Prostate gland (tissue), 2 donors: ENCODE results near the gene BLOC1S1. TPM values are rescaled to one million over a fixed set of nuclear protein-coding genes. Genes with fewer than 3 reads are reported as not detected.

Experiments used
- DNase-seq: peaks from one replicate; pipeline ENCODE4 v3.0.0-alpha.2; 2019; ENCODE audit warnings: low spot score
- H3K27ac ChIP-seq, 2 donors: fragments of 200-600 bp; sonication (generic); 2 replicates each; pipeline ENCODE4 v1.5.1; 2017 to 2019
- H3K27me3 ChIP-seq: fragments of 200-600 bp; sonication (generic); replicated peaks from 2 replicates; pipeline ENCODE4 v1.5.1; 2019; ENCODE audit not compliant: insufficient read depth
- H3K36me3 ChIP-seq, 2 donors: fragments of 200-600 bp; sonication (generic); 1 replicate in 1 of 2; 2 replicates in 1 of 2; pipeline versions ENCODE4 v1.5.1 to v1.8.1; 2017 to 2019
- H3K4me1 ChIP-seq: fragments of 200-600 bp; sonication (generic); replicated peaks from 2 replicates; pipeline ENCODE4 v1.5.1; 2019
- H3K4me3 ChIP-seq, 2 donors: fragments of 200-600 bp; sonication (generic); 2 replicates each; pipeline ENCODE4 v1.5.1; 2017 to 2019
- H3K9me3 ChIP-seq: fragments of 200-600 bp; sonication (generic); 2 replicates; pipeline ENCODE4 v1.5.1; 2017
- POLR2A ChIP-seq: fragments of 450-650 bp; IDR thresholded peaks from one replicate; pipeline ENCODE4 v1.6.1; 2016; ENCODE audit warnings: antibody characterized with exemption, mild to moderate bottlenecking
- POLR2AphosphoS5 ChIP-seq: sonication (generic); formaldehyde crosslinking; IDR thresholded peaks from one replicate; pipeline ENCODE4 v1.6.1; 2017; ENCODE audit warnings: antibody characterized with exemption
- WGBS: methylation state at CpG from one replicate; pipeline ENCODE4 v1.1.5; 2018; 5-methylcytosine and 5-hydroxymethylcytosine counted together
- intact Hi-C: fragments of 100-400 bp; cut with DNase I; formaldehyde crosslinking; loops from one replicate; pipeline ENCODE4 v1.14.2; 2022
- small RNA-seq, 2 donors: library from RNA; depleted of rRNA; stranded (forward); fragments of <200 nt; gene quantifications; one replicate each; pipeline ENCODE3, GENCODE V24; 2016
- total RNA-seq, 2 donors: library from RNA; depleted of rRNA; stranded (reverse); fragments of >200 nt; gene quantifications; one replicate each; pipeline ENCODE4 v1.1.0, GENCODE V29; 2016
- TF ChIP-seq, protein P1 (sequence below), 4 experiments: fragments of 200-600 bp in 2 of 4; fragments of 450-650 bp in 2 of 4; sonication (generic) in 2 of 4; IDR thresholded peaks; 1 replicate in 3 of 4; 2 replicates in 1 of 4; pipeline ENCODE4 v1.5.1; 2016 to 2019; ENCODE audit warnings: antibody characterized with exemption in 4 of 4, mild to moderate bottlenecking in 2 of 4, moderate library complexity in 2 of 4

Gene BLOC1S1
- total RNA-seq, 2 donors from 2014 or later, result 151 to 240 TPM

DNA sequence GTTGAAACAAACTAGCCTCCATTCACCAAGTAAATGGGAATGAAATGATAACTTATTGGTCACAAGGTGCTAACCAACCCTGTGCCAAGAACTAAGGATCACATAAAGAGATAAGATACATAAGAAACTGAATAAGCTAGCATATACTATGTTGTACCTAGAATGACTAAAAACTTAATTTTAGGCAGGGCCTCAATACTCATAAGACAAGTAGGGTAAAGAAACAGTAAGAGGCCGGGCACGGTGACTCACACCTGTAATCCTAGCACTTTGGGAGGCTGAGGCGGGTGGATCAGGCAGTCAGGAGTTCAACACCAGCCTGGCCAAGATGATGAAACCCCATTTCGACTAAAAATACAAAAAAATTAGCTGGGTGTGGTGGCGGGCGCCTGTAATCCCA lies 44.8 kb downstream of the BLOC1S1 start:
- no peak overlapping the region for H3K4me3 ChIP-seq
- no peaks in the 10 kb centered on the region for H3K36me3 ChIP-seq
- H3K27ac ChIP-seq, result no peak overlapping the region
- H3K9me3 ChIP-seq, result no peaks in the 10 kb centered on the region
- intact Hi-C loops, result no loop called here
- H3K27me3 ChIP-seq, result no peaks in the 10 kb centered on the region
- H3K4me1 ChIP-seq, result no peaks in the 10 kb centered on the region
- DNase-seq, result no peak
- TF ChIP-seq POLR2A (no peak), POLR2AphosphoS5 (no peak)
- TF ChIP-seq, protein P1, sequence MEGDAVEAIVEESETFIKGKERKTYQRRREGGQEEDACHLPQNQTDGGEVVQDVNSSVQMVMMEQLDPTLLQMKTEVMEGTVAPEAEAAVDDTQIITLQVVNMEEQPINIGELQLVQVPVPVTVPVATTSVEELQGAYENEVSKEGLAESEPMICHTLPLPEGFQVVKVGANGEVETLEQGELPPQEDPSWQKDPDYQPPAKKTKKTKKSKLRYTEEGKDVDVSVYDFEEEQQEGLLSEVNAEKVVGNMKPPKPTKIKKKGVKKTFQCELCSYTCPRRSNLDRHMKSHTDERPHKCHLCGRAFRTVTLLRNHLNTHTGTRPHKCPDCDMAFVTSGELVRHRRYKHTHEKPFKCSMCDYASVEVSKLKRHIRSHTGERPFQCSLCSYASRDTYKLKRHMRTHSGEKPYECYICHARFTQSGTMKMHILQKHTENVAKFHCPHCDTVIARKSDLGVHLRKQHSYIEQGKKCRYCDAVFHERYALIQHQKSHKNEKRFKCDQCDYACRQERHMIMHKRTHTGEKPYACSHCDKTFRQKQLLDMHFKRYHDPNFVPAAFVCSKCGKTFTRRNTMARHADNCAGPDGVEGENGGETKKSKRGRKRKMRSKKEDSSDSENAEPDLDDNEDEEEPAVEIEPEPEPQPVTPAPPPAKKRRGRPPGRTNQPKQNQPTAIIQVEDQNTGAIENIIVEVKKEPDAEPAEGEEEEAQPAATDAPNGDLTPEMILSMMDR (IDR thresholded peaks at IDR 0.05), result no peak
- WGBS, result 95% methylated on average over 6 of the region's 6 CpGs

DNA sequence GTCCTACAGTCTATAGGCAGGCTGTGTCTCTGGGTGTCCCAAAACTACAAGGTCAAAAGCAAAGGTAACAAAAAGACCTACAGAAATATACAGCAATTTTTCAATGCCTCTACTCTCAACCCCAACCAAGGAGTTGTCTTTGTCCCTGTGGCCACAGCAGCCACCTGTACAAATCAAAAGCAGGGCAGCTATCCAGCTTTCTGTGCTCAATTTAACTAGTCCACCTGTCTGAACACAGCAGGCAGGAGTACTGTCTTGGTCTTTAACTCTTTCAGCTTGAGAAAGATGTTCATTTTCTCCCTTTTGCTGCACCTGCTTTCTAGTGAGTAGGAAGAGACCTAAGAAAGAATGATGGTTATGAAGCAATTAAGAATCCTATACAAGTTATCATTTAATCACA lies 46.8 kb downstream of the BLOC1S1 start:
- no peaks in the 10 kb centered on the region for H3K36me3 ChIP-seq
- intact Hi-C loops, result no loop called here

DNA sequence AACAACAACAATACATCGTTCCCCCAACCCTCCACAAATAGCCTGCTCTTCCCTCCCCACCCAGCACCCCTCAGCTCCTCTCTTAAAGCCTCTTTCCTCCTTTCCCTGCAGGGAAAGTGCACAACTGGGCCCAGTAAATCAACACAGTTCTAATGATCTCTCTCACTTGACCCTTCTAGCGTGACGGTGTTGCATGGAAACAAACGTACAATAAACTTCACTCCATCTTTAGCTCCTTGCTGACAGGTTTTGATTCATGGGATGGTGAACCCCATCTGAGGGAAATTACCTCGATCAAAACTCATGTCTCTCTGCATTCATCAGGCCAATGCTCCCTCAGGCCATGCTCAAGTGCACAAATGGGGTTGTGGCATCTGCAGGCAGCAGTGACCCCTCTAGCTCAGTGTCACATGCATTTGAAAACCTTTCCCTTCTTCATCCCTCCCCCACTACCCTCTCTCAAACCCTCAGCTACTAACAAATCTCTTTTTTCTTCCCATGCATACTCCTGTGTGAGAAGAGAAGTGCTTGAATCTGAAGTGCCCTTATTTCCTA lies 50.0 kb downstream of the BLOC1S1 start:
- no peaks in the 10 kb centered on the region for H3K9me3 ChIP-seq
- no peaks in the 10 kb centered on the region for H3K36me3 ChIP-seq
- H3K27ac ChIP-seq, result no peak overlapping the region
- WGBS, result 73% methylated on average over 5 of the region's 5 CpGs
- H3K27me3 ChIP-seq, result no peaks in the 10 kb centered on the region
- TF ChIP-seq POLR2A (no peak), POLR2AphosphoS5 (no peak)
- TF ChIP-seq, protein P1 (IDR thresholded peaks at IDR 0.05), result no peak
- DNase-seq, result no peak
- H3K4me3 ChIP-seq, result no peak overlapping the region
- intact Hi-C loops, result no loop called here
- H3K4me1 ChIP-seq, result no peaks in the 10 kb centered on the region

More for the DNA sequence above, 46.8 kb downstream of the BLOC1S1 start:
- Histone ChIP-seq H3K4me1 (no peaks in the 10 kb centered on the region), H3K27me3 (no peaks in the 10 kb centered on the region), H3K9me3 (no peaks in the 10 kb centered on the region), H3K27ac (no peak overlapping the region), H3K4me3 (no peak overlapping the region)
- no peak for DNase-seq
- TF ChIP-seq, protein P1 (IDR thresholded peaks at IDR 0.05), result no peak
- TF ChIP-seq POLR2A (no peak), POLR2AphosphoS5 (no peak)

DNA sequence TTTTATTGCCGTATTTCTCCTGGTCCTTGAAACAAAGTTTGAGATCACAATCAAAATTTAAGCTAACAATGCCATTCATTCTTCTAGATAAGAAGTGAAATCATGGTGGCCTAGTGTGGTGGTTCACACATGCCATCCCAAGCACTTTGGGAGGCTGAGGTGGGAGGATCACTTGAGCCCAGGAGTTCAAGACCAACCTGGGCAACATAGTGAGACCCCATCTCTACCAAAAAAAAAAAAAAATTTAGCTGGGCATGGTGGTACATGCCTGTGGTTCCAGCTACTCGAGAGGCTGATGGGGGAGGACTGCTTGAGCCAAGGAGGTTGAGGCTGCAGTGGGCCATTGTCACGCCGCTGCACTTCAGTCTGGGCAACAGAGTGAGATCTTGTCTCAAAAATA lies 51.3 kb downstream of the BLOC1S1 start:
- Histone ChIP-seq H3K4me3 (no peak overlapping the region), H3K9me3 (no peaks in the 10 kb centered on the region), H3K27ac (no peak overlapping the region), H3K27me3 (no peaks in the 10 kb centered on the region), H3K4me1 (no peaks in the 10 kb centered on the region), H3K36me3 (no peaks in the 10 kb centered on the region)
- 82% methylated on average over 4 of the region's 4 CpGs for WGBS
- no peak for DNase-seq
- TF ChIP-seq POLR2AphosphoS5 (no peak), POLR2A (no peak)
- TF ChIP-seq, protein P1 (IDR thresholded peaks at IDR 0.05), result no peak
- intact Hi-C loops, result no loop called here

Small RNAs within 50 kb of the gene (small RNA-seq; reads per million reads assigned to genes)
- 0 reads per million in 2 donors for gene AC009779.1
- gene RF00017, result 0 reads per million in 2 donors

Other genes with a start within 250 kb of the BLOC1S1 start
- gene OR6C70, start 245.9 kb upstream of the BLOC1S1 start, total RNA-seq, result not detected
- not detected for gene OR6C68, start 223.7 kb upstream of the BLOC1S1 start, total RNA-seq
- gene OR6C4, start 166.4 kb upstream of the BLOC1S1 start, total RNA-seq, result not detected
- not detected for gene OR2AP1, start 143.6 kb upstream of the BLOC1S1 start, total RNA-seq
- gene OR10P1, start 79.2 kb upstream of the BLOC1S1 start, total RNA-seq, result not detected
- 10 to 100 TPM; 17.4 to 37.0 TPM for gene ITGA7, start 8.1 kb upstream of the BLOC1S1 start, total RNA-seq
- gene RDH5, start 4.3 kb downstream of the BLOC1S1 start, total RNA-seq, result 10 to 100 TPM in 1 of 2 donors, 1 to 10 TPM in 1; 5.7 to 12.6 TPM
- gene CD63, start 13.0 kb downstream of the BLOC1S1 start, total RNA-seq, result 100 to 1,000 TPM; 485 to 585 TPM
- gene GDF11, start 27.1 kb downstream of the BLOC1S1 start, total RNA-seq, result 10 to 100 TPM in 1 of 2 donors, 1 to 10 TPM in 1; 4.1 to 10.3 TPM
- 10 to 100 TPM; 65.9 to 75.9 TPM for gene SARNP, start 101.7 kb downstream of the BLOC1S1 start, total RNA-seq
- 10 to 100 TPM; 23.1 to 29.3 TPM for gene ORMDL2, start 102.0 kb downstream of the BLOC1S1 start, total RNA-seq
- 10 to 100 TPM; 58.0 to 79.6 TPM for gene DNAJC14, start 113.5 kb downstream of the BLOC1S1 start, total RNA-seq
- 1 to 10 TPM in 1 of 2 donors, under 1 TPM in 1; 0.46 to 2.6 TPM for gene MMP19, start 126.9 kb downstream of the BLOC1S1 start, total RNA-seq
- 10 to 100 TPM; 89.0 to 94.5 TPM for gene PYM1, start 211.8 kb downstream of the BLOC1S1 start, total RNA-seq
- gene DGKA, start 215.1 kb downstream of the BLOC1S1 start, total RNA-seq, result 100 to 1,000 TPM in 1 of 2 donors, 10 to 100 TPM in 1; 74.9 to 161 TPM
- 1 to 10 TPM in 1 of 2 donors, under 1 TPM in 1; 0.18 to 8.6 TPM for gene PMEL, start 250.0 kb downstream of the BLOC1S1 start, total RNA-seq